GM12878 (cell line): Measurements from ENCODE around the gene KCNS1. TPM values are rescaled to one million over a fixed set of nuclear protein-coding genes. Genes with fewer than 3 reads are reported as not detected.

Experiments
- ATF7 ChIP-seq: fragments of 450-650 bp; IDR thresholded peaks from 2 replicates; pipeline ENCODE4 v1.6.1; 2016; ENCODE audit warnings: low read depth, mild to moderate bottlenecking
- HCFC1 ChIP-seq: fragments of 150-350 bp; IDR thresholded peaks from 2 replicates; pipeline ENCODE4 v1.6.1; 2014; ENCODE audit warnings: low read length
- PAX5 ChIP-seq: IDR thresholded peaks from 2 replicates; pipeline ENCODE4 v1.6.1; 2011; ENCODE audit warnings: low read depth, low read length, borderline replicate concordance
- RB1 ChIP-seq: fragments of 450-650 bp; formaldehyde crosslinking; IDR thresholded peaks from 2 replicates; pipeline ENCODE4 v1.6.1; 2017; ENCODE audit warnings: mild to moderate bottlenecking, borderline replicate concordance
- SMC3 ChIP-seq: IDR thresholded peaks from 2 replicates; pipeline ENCODE4 v1.6.1; 2011; ENCODE audit warnings: low read length, improper control_type of control experiment, borderline replicate concordance
- SREBF1 ChIP-seq: IDR thresholded peaks from 2 replicates; pipeline ENCODE4 v1.6.1; 2012; ENCODE audit warnings: mild to moderate bottlenecking, low read length
- SREBF2 ChIP-seq: IDR thresholded peaks from 2 replicates; pipeline ENCODE4 v1.6.1; 2012; ENCODE audit warnings: mild to moderate bottlenecking, low read length
- polyA plus RNA-seq, 11 experiments: library from polyadenylated mRNA; depleted of rRNA in 4 of 11; unstranded in 6 of 11; stranded (reverse) in 5 of 11; fragments of >200 nt; fragmentation: Nextera tagmentation in 4 of 11; fragmentation: Illumina TruSeq in 1 of 11; extraction: Ambion mirVana in 4 of 11; extraction: Trizol in 1 of 11; gene quantifications; 1 replicate in 1 of 11; 2 replicates in 10 of 11; pipeline versions ENCODE4 v1.2.1 to v1.2.3, GENCODE V29; 2011 to 2016; ENCODE audit warnings: inconsistent platforms in 2 of 11, missing spikeins in 2 of 11, low read depth in 1 of 11
- total RNA-seq, 4 experiments: library from RNA; depleted of rRNA in 3 of 4; stranded (reverse); fragments of >200 nt in 3 of 4; fragmentation: Illumina TruSeq in 1 of 4; extraction: Trizol in 1 of 4; gene quantifications; 2 replicates each; pipeline versions ENCODE4 v1.2.1 to v1.2.3, GENCODE V29; 2013 to 2021
- TF ChIP-seq, protein P1 (sequence below): fragments of 450-650 bp; conservative IDR thresholded peaks from 2 replicates; pipeline ENCODE4 v1.6.1; 2017; ENCODE audit warnings: mild to moderate bottlenecking, moderate library complexity
- TF ChIP-seq, protein P2 (sequence below): IDR thresholded peaks from 2 replicates; pipeline ENCODE4 v1.6.1; 2012; ENCODE audit warnings: low read depth, low read length, improper control_type of control experiment
- TF ChIP-seq, protein P3 (sequence below): fragments of 450-650 bp; formaldehyde crosslinking; IDR thresholded peaks from 2 replicates; pipeline ENCODE4 v1.4.0; 2020; ENCODE audit warnings: mild to moderate bottlenecking, moderate library complexity

The KCNS1 gene
- total and polyA plus RNA-seq, 10 of the 15 experiments (the other 5 are each of a cell fraction or from before 2014, with no cell fraction given): not detected

DNA sequence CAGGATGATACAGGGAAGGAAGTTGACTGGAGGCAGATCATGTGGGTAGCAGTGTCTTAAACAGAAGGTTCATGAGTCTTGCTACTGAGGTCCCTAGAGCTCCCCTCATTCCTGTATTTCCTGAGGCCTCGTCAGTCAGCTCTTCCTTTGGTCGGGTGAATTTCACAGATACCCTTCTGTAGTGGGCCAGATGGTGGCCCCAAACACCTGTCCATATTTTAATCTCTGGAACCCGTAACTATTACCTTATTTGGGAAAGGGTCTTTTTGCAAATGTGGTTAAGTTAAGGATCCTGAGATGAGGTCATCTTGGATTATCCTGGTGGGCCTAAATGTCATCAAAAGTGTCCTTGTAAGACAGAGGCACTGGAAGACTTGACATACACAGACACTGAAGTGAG is 9.6 kb downstream of the KCNS1 start (continued):
- TF ChIP-seq, protein P1, sequence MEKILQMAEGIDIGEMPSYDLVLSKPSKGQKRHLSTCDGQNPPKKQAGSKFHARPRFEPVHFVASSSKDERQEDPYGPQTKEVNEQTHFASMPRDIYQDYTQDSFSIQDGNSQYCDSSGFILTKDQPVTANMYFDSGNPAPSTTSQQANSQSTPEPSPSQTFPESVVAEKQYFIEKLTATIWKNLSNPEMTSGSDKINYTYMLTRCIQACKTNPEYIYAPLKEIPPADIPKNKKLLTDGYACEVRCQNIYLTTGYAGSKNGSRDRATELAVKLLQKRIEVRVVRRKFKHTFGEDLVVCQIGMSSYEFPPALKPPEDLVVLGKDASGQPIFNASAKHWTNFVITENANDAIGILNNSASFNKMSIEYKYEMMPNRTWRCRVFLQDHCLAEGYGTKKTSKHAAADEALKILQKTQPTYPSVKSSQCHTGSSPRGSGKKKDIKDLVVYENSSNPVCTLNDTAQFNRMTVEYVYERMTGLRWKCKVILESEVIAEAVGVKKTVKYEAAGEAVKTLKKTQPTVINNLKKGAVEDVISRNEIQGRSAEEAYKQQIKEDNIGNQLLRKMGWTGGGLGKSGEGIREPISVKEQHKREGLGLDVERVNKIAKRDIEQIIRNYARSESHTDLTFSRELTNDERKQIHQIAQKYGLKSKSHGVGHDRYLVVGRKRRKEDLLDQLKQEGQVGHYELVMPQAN: no peak
- TF ChIP-seq, protein P2, sequence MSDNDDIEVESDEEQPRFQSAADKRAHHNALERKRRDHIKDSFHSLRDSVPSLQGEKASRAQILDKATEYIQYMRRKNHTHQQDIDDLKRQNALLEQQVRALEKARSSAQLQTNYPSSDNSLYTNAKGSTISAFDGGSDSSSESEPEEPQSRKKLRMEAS: no peak
- TF ChIP-seq SREBF1: no peak
- no peak for TF ChIP-seq ATF7
- no peak for TF ChIP-seq RB1
- no peak for TF ChIP-seq SMC3
- TF ChIP-seq SREBF2: no peak
- TF ChIP-seq, protein P3, sequence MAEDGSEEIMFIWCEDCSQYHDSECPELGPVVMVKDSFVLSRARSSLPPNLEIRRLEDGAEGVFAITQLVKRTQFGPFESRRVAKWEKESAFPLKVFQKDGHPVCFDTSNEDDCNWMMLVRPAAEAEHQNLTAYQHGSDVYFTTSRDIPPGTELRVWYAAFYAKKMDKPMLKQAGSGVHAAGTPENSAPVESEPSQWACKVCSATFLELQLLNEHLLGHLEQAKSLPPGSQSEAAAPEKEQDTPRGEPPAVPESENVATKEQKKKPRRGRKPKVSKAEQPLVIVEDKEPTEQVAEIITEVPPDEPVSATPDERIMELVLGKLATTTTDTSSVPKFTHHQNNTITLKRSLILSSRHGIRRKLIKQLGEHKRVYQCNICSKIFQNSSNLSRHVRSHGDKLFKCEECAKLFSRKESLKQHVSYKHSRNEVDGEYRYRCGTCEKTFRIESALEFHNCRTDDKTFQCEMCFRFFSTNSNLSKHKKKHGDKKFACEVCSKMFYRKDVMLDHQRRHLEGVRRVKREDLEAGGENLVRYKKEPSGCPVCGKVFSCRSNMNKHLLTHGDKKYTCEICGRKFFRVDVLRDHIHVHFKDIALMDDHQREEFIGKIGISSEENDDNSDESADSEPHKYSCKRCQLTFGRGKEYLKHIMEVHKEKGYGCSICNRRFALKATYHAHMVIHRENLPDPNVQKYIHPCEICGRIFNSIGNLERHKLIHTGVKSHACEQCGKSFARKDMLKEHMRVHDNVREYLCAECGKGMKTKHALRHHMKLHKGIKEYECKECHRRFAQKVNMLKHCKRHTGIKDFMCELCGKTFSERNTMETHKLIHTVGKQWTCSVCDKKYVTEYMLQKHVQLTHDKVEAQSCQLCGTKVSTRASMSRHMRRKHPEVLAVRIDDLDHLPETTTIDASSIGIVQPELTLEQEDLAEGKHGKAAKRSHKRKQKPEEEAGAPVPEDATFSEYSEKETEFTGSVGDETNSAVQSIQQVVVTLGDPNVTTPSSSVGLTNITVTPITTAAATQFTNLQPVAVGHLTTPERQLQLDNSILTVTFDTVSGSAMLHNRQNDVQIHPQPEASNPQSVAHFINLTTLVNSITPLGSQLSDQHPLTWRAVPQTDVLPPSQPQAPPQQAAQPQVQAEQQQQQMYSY: no peak
- no peak for TF ChIP-seq PAX5
- TF ChIP-seq HCFC1: no peak
- TF ChIP-seq, all 136 proteins: peak for 0
